GM19240 (cell line): ENCODE data around the gene SMIM12.

ENCODE experiments used
- DNase-seq: peaks from one replicate; pipeline ENCODE4 v3.0.0; 2011; ENCODE audit warnings: low spot score; ENCODE audit not compliant: insufficient read length

SMIM12 gene

DNA sequence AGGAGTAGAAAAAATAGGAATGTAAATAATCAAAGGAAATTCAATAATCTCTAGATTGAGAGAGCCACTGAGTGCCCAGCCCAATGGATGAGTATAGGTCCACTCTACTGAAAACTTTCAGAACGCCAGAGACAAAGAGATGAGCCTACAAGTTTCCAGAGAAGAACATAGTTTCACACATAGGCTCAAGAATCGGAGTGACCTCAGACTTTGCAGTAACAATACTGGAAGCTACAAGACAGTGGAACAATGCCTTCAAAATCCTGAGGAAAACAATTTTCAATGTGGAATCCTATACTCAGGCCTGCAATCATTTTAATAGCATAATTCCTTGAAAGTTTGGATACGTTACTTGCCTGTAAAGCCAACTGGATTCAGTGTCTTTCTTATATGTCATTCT is 55.8 kb downstream of the SMIM12 start:
- DNase-seq: no peak
